GM12865 (cell line): ENCODE data around the gene EXD1.

Experiments
- DNase-seq: peaks from one replicate; pipeline ENCODE4 v3.0.0; 2010; ENCODE audit warnings: low read depth
- H3K4me3 ChIP-seq: 2 replicates; pipeline ENCODE4 v1.5.1; 2011; ENCODE audit warnings: mild to moderate bottlenecking, low read depth, low read length, control low read depth
- CTCF ChIP-seq: IDR thresholded peaks from 2 replicates; pipeline ENCODE4 v1.5.1; 2011; ENCODE audit warnings: low read length, control low read depth, low read depth, inconsistent platforms; ENCODE audit not compliant: insufficient read depth; ENCODE audit errors: missing control alignments

EXD1 gene, protein sequence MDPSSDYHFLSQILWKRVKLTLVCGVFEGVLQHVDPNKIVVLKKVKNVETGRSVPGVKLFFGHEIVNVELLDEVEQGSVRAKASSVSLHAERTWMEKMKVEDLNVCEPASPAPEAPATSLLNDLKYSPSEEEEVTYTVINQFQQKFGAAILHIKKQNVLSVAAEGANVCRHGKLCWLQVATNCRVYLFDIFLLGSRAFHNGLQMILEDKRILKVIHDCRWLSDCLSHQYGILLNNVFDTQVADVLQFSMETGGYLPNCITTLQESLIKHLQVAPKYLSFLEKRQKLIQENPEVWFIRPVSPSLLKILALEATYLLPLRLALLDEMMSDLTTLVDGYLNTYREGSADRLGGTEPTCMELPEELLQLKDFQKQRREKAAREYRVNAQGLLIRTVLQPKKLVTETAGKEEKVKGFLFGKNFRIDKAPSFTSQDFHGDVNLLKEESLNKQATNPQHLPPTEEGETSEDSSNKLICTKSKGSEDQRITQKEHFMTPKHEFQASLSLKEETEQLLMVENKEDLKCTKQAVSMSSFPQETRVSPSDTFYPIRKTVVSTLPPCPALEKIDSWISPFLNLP

GRCh38 chr15:41230650-41231421 lies at the start of gene EXD1, which contains the start of gene CHP1:
TSS of gene EXD1 (minus strand) at chr15:41230757. CDS start at chr15:41226575, 4,182 bp downstream.
TSS of gene CHP1 (plus strand) at chr15:41231268. CDS start at chr15:41231383, 115 bp downstream.
- H3K4me3 ChIP-seq: peak within 1 kb of the TSS; percentile 62
- DNase-seq: peak; percentile 99
- peak; percentile 96 for TF ChIP-seq CTCF

DNA sequence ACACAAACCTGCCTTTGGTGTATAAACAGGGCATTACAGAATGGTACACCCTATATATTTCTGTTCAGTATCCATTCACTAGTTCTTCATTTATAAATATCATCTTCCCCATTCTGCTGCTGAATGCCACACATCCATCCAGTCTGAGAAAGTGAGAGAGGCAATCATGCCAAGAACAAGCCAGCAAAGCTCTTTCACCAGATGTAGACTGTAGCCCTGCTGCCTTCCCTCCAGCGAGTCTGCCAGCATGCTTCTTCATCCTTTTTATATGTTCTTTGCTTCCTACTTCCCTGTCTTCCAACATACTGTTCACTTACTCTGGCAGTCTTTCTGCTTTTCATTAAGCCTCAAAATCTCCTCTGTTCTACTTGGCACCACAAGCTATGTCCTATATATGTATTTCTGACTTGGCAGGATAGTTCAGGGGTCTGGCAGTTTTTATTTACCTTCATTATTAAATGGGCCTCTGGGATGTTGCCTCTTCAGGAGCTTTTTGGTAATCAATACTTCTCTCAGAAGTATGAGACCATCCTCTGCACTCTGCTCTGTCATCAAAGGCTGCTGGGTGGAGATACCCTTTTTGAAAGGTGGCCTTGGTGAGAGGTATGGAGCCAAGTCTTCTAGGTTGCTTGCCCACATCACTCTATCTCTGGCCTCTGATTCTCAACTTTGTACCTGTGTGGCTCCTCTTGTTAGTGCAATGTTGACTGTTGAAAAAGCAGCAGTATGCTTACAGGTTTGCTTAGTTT lies 49.2 kb upstream of the EXD1 start:
- TF ChIP-seq CTCF: no peak
- H3K4me3 ChIP-seq: no peak overlapping the region
- DNase-seq: no peak

DNA sequence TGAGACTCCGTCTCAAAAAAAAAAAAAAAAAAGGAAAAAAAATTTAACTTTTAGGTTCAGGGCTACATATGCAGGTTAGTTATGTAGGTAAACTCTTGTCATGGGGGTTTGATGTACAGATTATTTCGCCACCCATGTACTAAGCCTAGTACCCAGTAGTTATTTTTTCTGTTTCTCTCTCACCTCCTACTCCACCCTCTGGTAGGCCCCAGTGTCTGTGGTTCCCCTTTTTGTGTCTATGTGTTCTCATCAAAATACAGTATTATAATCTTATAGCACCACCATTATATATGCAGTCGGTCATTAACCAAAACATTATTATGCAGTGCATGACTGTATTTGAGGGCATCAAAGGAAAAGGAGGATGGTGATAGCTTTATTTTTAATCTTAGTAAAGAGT lies 47.8 kb upstream of the EXD1 start:
- DNase-seq: no peak
- H3K4me3 ChIP-seq: no peak overlapping the region
- TF ChIP-seq CTCF: no peak

DNA sequence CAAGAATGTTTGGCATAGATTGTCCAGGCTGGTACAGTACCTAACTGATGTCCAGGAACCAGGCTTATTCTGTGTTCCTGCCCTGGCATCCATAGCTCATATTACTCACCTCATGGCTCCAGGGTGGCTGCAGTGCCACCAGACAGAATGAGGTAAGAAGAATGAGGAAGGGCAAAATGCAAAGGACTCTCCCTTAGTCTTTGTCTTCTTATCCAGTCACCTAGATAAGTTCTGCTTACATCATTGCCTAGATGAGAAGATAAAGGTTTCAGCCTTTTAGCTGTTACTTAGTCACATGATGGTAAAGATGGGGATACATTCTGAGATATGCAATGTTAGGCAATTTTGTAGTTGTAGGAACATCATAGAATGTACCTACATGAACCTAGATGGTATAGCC lies 46.3 kb upstream of the EXD1 start:
- no peak for TF ChIP-seq CTCF
- H3K4me3 ChIP-seq: no peak overlapping the region
- DNase-seq: no peak

DNA sequence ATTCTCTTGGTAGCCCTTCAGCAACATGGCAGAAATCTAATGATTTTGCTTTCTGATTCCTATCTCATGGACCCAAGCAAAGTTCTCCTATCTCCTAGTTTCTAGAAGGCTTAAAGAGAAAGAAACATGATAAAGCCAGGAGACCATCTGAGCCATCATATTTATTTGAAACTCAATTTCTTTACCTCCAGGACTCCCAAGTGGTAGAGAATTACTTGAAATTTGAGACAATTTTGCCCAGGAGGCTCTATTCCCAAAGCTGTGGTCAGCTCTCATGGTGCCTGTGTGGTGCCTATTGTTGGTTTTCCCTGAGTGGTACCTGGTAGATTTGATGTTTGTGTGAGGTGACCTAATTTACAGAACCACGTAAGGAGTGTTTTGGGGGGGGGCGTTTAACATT lies 39.3 kb upstream of the EXD1 start:
- TF ChIP-seq CTCF: no peak

GRCh38 chr15:41263891-41264351 lies 33.4 kb upstream of the EXD1 start:
- no peak for DNase-seq
- TF ChIP-seq CTCF: no peak
- no peak overlapping the region for H3K4me3 ChIP-seq

More for the DNA sequence above, 39.3 kb upstream of the EXD1 start:
- no peak for DNase-seq
- H3K4me3 ChIP-seq: no peak overlapping the region
